ENCODE measurements around the gene PTCD1. TPM values are rescaled to one million over a fixed set of nuclear protein-coding genes. Genes with fewer than 3 reads are reported as not detected.

Gene PTCD1
- total and polyA plus RNA-seq, 9 of the 15 experiments (the other 6 are each of a cell fraction or from before 2014, with no cell fraction given) = 0.46 to 17.1 (median 6.2) TPM

DNA sequence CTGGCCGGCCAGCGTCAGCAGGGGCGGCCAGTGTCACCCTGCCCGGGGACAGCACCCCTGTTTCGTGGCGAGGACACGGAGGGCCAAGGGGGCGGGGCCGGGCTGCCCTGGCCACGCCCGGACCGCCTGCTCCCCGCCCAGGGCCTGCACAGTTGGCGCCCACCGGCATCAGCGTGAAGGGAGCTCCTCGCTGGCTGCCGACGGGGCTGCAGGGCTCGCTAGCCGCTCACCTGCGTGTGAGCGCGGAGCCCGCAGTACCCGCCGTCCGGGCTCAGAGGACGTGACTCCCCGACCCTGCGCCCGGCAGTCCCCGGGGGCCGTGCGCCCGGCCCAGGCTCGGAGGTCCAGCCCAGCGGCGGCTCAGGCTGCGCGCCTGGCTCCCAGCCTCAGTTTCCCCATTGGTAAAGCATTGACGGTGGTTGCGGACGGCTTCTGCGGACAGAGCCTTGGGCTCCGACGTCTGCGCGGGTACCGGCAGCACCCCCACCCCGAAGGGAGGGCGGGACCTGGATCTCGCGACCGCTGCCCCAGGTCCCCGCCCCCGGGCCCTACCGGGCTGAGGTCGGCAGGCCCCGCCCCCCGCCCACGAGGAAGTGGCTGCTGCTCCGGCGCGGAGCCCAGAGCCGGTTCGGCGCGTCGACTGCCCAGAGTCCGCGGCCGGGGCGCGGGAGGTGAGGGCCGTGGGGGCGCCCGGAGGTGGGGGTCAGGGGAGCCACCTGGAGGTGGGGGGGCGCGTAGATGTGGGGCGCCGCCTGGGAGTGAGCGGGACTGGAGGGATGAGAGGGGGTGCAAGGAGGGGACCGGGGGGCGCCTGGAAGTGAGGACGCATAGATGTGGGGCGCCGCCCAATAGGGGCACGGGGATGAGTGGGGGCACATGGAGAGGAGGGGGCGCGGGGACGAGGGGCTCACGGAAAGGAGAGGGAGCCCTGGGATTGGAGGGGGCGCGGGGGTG is 64.2 kb downstream of the PTCD1 start, which contains the start of gene ARPC1B (continued):
- TF ChIP-seq NR2C2 (CRISPR knock-in tag; IDR thresholded peaks at IDR 0.05) = 0 out of 2 replicates have a peak, but pooled peaks have one; percentile 27
- TF ChIP-seq NR2C2 (tag; IDR thresholded peaks at IDR 0.05) = peak; percentile 75
- TF ChIP-seq SAFB (IDR thresholded peaks at IDR 0.05; ENCODE audit: borderline replicate concordance, low read depth, low read length) = peak; percentile 21; the same call in 1 of the 2 replicates
- TF ChIP-seq MYBL2 (IDR thresholded peaks at IDR 0.05; ENCODE audit: low read depth) = no peak
- no peak for TF ChIP-seq MYBL2 (CRISPR knock-in tag; IDR thresholded peaks at IDR 0.05; ENCODE audit: borderline replicate concordance)
- no peak for TF ChIP-seq TAF9B (IDR thresholded peaks at IDR 0.05; ENCODE audit: partially characterized antibody)
- TF ChIP-seq MYC (IDR thresholded peaks at IDR 0.05; ENCODE audit: low read depth, low read length) = 0 out of 2 replicates have a peak, but pooled peaks have one; percentile 31
- no peak for TF ChIP-seq MYC (CRISPR knock-in tag; IDR thresholded peaks at IDR 0.05; ENCODE audit: borderline replicate concordance, low read depth)
- TF ChIP-seq L3MBTL2 (IDR thresholded peaks at IDR 0.05) = peak; percentile 80
- TF ChIP-seq, protein P1, sequence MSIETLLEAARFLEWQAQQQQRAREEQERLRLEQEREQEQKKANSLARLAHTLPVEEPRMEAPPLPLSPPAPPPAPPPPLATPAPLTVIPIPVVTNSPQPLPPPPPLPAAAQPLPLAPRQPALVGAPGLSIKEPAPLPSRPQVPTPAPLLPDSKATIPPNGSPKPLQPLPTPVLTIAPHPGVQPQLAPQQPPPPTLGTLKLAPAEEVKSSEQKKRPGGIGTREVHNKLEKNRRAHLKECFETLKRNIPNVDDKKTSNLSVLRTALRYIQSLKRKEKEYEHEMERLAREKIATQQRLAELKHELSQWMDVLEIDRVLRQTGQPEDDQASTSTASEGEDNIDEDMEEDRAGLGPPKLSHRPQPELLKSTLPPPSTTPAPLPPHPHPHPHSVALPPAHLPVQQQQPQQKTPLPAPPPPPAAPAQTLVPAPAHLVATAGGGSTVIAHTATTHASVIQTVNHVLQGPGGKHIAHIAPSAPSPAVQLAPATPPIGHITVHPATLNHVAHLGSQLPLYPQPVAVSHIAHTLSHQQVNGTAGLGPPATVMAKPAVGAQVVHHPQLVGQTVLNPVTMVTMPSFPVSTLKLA (conservative IDR thresholded peaks at IDR 0.05) = peak in 1 of 2 experiments; percentile 70
- TF ChIP-seq PRDM10 (IDR thresholded peaks at IDR 0.05; ENCODE audit: partially characterized antibody) = peak; percentile 6
- no peak for TF ChIP-seq THRB (CRISPR knock-in tag; conservative IDR thresholded peaks at IDR 0.05)
- no peak for TF ChIP-seq HDAC3 (IDR thresholded peaks at IDR 0.05; ENCODE audit: borderline replicate concordance, partially characterized antibody)
- no peak for TF ChIP-seq PHTF2 (CRISPR knock-in tag; IDR thresholded peaks at IDR 0.05)
